Spinal cord (tissue), 10 donors: ENCODE results near the gene CETP. TPM values are rescaled to one million over a fixed set of nuclear protein-coding genes. Genes with fewer than 3 reads are reported as not detected.

Experiments used
- DNase-seq, 6 donors: peaks; one replicate each; pipeline versions ENCODE4 v3.0.0 to v3.0.0-alpha.2; 2013 to 2015; ENCODE audit warnings: low spot score in 6 of 6, low read depth in 4 of 6
- H3K27ac ChIP-seq: one replicate; pipeline ENCODE4 v1.5.1; 2013; ENCODE audit warnings: low read depth, low read length, control low read depth
- H3K27me3 ChIP-seq: one replicate; pipeline ENCODE4 v1.6.1; 2013; ENCODE audit warnings: low read length; ENCODE audit not compliant: control insufficient read depth, insufficient read depth
- H3K36me3 ChIP-seq: one replicate; pipeline ENCODE4 v1.6.1; 2013; ENCODE audit warnings: low read length; ENCODE audit not compliant: control insufficient read depth, insufficient read depth
- H3K4me1 ChIP-seq: one replicate; pipeline ENCODE4 v1.6.1; 2013; ENCODE audit warnings: low read length; ENCODE audit not compliant: control insufficient read depth, insufficient read depth
- H3K4me3 ChIP-seq: one replicate; pipeline ENCODE4 v1.5.1; 2013; ENCODE audit warnings: low read depth, low read length, control low read depth
- H3K9me3 ChIP-seq: one replicate; pipeline ENCODE4 v1.6.1; 2013; ENCODE audit warnings: low read length; ENCODE audit not compliant: control insufficient read depth, insufficient read depth
- WGBS: methylation state at CpG from one replicate; pipeline ENCODE4 v1.1.5; 2013; ENCODE audit warnings: missing lambda C conversion rate; ENCODE audit not compliant: insufficient coverage; 5-methylcytosine and 5-hydroxymethylcytosine counted together
- polyA plus RNA-seq, 2 donors: library from polyadenylated mRNA; unstranded; fragments of 120-200 nt; gene quantifications; one replicate each; pipeline ENCODE4 v1.2.1, GENCODE V29; 2013; ENCODE audit not compliant: insufficient read length in 2 of 2
- total RNA-seq, 2 donors: library from RNA; depleted of rRNA in 1 of 2; stranded (reverse); fragments of 120-200 nt in 1 of 2; fragments of >200 nt in 1 of 2; gene quantifications; one replicate each; pipeline versions ENCODE4 v1.2.3 to v1.2.4, GENCODE V29; 2013 to 2014
- donor health status: healthy.

Gene CETP
- total and polyA plus RNA-seq, 4 donors = 2.0 to 13.5 (median 3.6) TPM

GRCh38 chr16:57024894-57025680, 63.3 kb downstream of the CETP start:
- DNase-seq = no peak
- H3K4me1 ChIP-seq = no peaks in the 10 kb centered on the region
- 91% methylated on average over 18 of the region's 19 CpGs for WGBS
- H3K36me3 ChIP-seq = peaks cover 2% of the 10 kb centered on the region
- H3K27ac ChIP-seq = no peak overlapping the region
- H3K27me3 ChIP-seq = no peaks in the 10 kb centered on the region
- no peak overlapping the region for H3K4me3 ChIP-seq
- no peaks in the 10 kb centered on the region for H3K9me3 ChIP-seq

GRCh38 chr16:57025941-57026777, 64.4 kb downstream of the CETP start:
- WGBS = 90% methylated on average over 15 of the region's 21 CpGs
- Histone ChIP-seq H3K27me3 (no peaks in the 10 kb centered on the region), H3K4me1 (no peaks in the 10 kb centered on the region), H3K27ac (no peak overlapping the region), H3K36me3 (no peaks in the 10 kb centered on the region), H3K9me3 (no peaks in the 10 kb centered on the region), H3K4me3 (no peak overlapping the region)
- DNase-seq = no peak

DNA sequence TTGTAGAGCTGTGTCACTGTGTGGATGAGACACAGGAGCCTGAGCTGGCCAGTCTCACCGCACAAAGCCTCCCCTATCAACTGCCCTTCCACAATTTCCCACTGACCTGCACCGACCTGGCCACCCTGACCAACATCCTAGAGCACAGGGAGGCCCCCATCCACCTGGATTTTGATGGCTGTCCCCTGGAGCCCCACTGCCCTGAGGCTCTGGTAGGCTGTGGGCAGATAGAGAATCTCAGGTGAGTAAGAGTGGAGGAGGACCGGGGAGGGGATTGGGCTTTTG, 65.0 kb downstream of the CETP start:
- Histone ChIP-seq H3K4me1 (no peaks in the 10 kb centered on the region), H3K4me3 (no peak overlapping the region), H3K27ac (no peak overlapping the region), H3K36me3 (no peaks in the 10 kb centered on the region), H3K27me3 (no peaks in the 10 kb centered on the region), H3K9me3 (no peaks in the 10 kb centered on the region)
- WGBS = 100% methylated on average over 1 of the region's 3 CpGs
- DNase-seq = no peak

DNA sequence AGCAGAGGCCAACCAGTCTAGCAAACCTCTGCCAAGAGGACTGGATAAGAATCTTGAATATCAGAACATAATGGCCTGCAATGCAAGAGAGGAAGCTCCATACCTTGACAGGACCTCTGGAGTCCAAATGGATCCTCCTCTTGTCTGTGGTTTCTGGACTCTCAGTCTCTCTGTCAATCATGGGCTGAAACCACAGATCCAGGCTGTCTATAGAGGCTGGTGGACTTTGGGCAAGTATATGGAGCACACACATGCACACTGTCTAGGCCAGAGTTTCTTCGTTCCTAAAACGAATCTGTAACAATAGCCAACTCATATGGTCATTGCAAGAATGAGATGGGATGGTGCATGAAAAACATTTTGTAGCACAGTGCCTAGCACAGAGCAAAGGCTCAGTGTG, 65.3 kb downstream of the CETP start:
- WGBS = no CpG with 5 or more reads among the region's 2 CpGs
- H3K27me3 ChIP-seq = no peaks in the 10 kb centered on the region
- no peaks in the 10 kb centered on the region for H3K9me3 ChIP-seq
- DNase-seq = no peak
- no peaks in the 10 kb centered on the region for H3K36me3 ChIP-seq
- no peak overlapping the region for H3K4me3 ChIP-seq
- no peaks in the 10 kb centered on the region for H3K4me1 ChIP-seq
- H3K27ac ChIP-seq = no peak overlapping the region

GRCh38 chr16:57028086-57028485, 66.3 kb downstream of the CETP start:
- no peaks in the 10 kb centered on the region for H3K9me3 ChIP-seq
- no peaks in the 10 kb centered on the region for H3K4me1 ChIP-seq
- no peak overlapping the region for H3K4me3 ChIP-seq
- no peaks in the 10 kb centered on the region for H3K27me3 ChIP-seq
- H3K27ac ChIP-seq = no peak overlapping the region
- WGBS = 63% methylated on average over 4 of the region's 4 CpGs
- DNase-seq = no peak
- H3K36me3 ChIP-seq = no peaks in the 10 kb centered on the region

DNA sequence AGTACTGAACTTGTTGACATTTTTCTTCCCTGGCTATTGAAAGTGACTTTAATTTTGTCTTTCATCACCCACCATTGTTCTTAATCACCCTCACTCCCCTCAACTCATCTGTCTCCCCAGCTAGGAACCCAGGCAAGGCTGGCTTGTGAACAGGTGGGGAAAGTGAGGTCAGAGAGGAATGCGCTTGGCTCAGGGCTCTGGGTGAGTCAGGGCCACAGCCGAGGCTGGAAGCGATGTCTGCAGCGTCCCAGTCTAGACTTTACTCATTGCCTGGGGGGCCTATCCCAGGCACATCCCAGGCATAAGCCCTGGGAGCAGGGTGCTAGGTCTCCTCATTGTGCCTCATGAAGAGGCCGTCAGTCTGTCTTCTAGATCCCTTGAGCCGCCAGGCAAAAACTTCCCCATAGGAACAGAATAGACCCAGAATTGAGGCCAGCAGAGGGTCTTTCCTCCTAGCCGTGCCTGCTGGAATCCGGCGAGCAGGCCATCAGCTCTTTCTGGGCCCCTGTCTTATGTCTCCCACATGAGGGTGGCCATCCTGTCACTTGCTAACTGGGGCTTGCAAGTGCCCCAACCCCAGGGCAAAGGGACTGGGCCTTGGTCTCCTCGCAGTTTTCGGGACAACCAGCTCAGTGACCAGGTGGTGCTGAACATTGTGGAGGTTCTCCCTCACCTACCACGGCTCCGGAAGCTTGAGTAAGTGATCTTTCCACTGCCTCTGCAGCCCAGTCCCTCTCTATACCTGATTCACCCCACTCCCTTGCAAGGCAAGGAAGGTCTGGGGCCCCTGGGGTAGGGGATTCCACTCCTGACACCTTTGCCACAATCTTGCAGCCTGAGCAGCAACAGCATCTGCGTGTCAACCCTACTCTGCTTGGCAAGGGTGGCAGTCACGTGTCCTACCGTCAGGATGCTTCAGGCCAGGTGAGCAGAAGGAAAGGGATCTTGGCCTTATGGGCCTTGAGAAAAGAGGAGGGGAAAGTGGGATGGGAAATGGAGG, 67.7 kb downstream of the CETP start:
- no peaks in the 10 kb centered on the region for H3K27me3 ChIP-seq
- H3K36me3 ChIP-seq = no peaks in the 10 kb centered on the region
- 89% methylated on average over 12 of the region's 16 CpGs for WGBS
- DNase-seq = no peak
- no peaks in the 10 kb centered on the region for H3K4me1 ChIP-seq
- H3K27ac ChIP-seq = no peak overlapping the region
- no peak overlapping the region for H3K4me3 ChIP-seq
- no peaks in the 10 kb centered on the region for H3K9me3 ChIP-seq

- no peak for DNase-seq
- Histone ChIP-seq H3K27me3 (no peaks in the 10 kb centered on the region), H3K36me3 (no peaks in the 10 kb centered on the region), H3K4me1 (no peaks in the 10 kb centered on the region), H3K4me3 (no peak overlapping the region), H3K9me3 (no peaks in the 10 kb centered on the region), H3K27ac (no peak overlapping the region)
- WGBS = no CpG with 5 or more reads among the region's 2 CpGs
These were observed 68.7 kb downstream of the CETP start for GRCh38 chr16:57030346-57030902.

GRCh38 chr16:57031156-57031555, 69.4 kb downstream of the CETP start:
- no peak overlapping the region for H3K4me3 ChIP-seq
- DNase-seq = no peak
- no peak overlapping the region for H3K27ac ChIP-seq
- no peaks in the 10 kb centered on the region for H3K9me3 ChIP-seq
- no peaks in the 10 kb centered on the region for H3K4me1 ChIP-seq
- H3K27me3 ChIP-seq = no peaks in the 10 kb centered on the region
- 62% methylated on average over 2 of the region's 4 CpGs for WGBS
- H3K36me3 ChIP-seq = no peaks in the 10 kb centered on the region

GRCh38 chr16:57032346-57032745, 70.6 kb downstream of the CETP start:
- Histone ChIP-seq H3K27me3 (no peaks in the 10 kb centered on the region), H3K4me1 (no peaks in the 10 kb centered on the region), H3K9me3 (no peaks in the 10 kb centered on the region), H3K4me3 (no peak overlapping the region), H3K27ac (no peak overlapping the region), H3K36me3 (no peaks in the 10 kb centered on the region)
- no peak for DNase-seq
